ENCODE results near the gene CTDP1.
"Not testable (repeated sequence)": the region's sequence is repeated elsewhere in the genome, so short reads cannot be mapped to it uniquely, and the experiment has no call there.

Gene CTDP1

DNA sequence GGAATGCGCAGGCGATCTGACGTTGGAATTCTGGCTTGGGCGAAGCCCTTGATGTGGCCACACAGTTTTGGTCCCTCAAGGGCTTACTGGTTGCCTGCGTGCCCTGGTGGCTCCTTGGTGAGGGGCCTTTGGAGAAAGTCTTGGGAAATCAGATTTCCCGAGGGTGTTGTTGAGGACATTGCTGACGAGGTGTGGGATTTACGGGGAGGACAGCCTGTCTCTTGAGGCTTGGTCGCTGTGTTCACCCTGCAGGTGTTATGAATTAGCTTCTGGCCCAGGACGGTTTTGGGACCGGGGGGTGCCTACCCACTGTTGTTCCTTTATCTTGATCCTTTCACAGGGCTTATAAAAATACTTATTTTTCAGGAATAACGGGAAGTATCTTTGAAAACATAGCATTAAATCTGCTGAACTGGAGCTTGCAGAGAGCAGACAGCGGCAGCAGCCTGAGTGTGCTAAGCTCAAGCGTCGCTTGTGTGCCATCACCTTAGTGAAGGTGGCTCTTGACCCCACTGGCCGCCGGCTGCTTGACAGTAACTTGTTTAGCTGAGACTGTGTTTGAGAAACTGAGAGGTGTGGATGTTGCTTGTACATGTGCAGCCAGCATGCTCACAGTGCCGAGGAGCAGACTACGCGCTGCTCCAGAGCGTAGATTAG lies 4.2 kb downstream of the CTDP1 start:
- DNase-seq, result no peak

- no peak for DNase-seq
Measured at GRCh38 chr18:79684283-79684631, 4.7 kb downstream of the CTDP1 start.

- DNase-seq, result no peak
Measured at GRCh38 chr18:79684787-79685186, 5.2 kb downstream of the CTDP1 start.

GRCh38 chr18:79685281-79685680 lies 5.7 kb downstream of the CTDP1 start:
- DNase-seq, result no peak

DNA sequence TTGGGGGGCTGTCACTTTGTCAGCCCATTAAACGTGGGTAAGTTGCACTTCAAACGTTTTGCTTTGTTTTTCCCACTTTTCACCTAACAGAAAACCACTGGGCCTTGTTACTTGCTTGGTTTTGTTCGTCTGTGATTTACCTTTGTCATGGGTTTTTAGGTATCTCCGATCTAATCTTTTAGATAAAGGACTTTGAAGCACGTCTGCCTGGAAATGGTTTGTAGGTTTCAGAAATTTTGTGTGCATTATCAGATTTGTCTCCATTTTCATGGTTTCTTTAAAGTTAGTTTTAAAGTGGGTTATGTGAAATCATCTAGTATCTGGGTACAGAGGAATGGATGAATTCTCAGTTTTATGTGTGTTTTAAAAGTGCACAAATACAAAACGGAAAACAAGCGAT lies 6.4 kb downstream of the CTDP1 start:
- no peak for DNase-seq

DNA sequence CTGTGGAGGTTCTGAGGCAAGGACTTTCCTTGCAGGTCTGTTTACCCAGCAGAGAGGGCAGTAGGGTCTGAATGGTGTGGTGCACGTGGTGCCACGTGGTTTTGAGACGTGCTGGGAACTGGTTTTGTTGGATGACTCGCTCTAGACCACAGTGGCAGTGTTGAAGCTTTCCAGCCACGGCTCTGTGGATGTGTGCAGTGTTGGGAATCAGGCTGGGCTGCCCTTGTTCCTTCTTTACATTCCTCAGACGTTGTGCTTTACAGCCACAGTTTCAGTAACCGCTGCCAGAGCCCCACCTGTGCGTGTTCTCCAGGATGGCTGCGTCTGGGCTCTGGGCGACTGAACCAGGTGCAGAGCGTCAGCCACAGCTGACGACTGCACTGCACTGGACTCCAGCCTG lies 8.2 kb downstream of the CTDP1 start:
- peak; percentile 67 for DNase-seq

DNA sequence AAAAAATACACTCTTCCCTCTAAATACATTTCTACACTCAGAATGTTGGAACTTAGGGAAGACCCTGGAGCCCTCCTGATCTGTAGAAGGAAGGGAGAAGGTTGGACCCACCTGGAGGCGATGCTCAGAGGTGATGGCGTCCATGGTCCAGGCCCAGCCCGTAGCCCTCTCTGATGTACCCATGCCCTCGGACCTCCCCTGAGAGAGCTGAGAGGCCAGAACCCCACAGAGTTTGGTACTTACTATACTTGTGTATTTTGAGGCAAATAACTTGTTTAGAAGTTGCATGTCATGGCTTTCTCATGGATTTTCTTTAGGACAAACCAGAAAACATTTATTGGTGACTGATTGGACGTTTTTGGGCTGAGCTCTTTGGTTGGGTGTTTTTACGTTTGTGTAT lies 10.5 kb downstream of the CTDP1 start:
- DNase-seq, result no peak

GRCh38 chr18:79690586-79691482 lies 11.2 kb downstream of the CTDP1 start:
- DNase-seq, result peak; percentile 49

GRCh38 chr18:79692056-79692455 lies 12.5 kb downstream of the CTDP1 start:
- DNase-seq, result no peak

- no peak for DNase-seq
Measured at GRCh38 chr18:79692886-79693285, 13.3 kb downstream of the CTDP1 start.

GRCh38 chr18:79693561-79694205 lies 14.1 kb downstream of the CTDP1 start:
- peak; percentile 65 for DNase-seq

GRCh38 chr18:79694206-79694894 lies 14.7 kb downstream of the CTDP1 start:
- not testable (repeated sequence) for DNase-seq

GRCh38 chr18:79694895-79695213 lies 15.3 kb downstream of the CTDP1 start:
- DNase-seq, result no peak

GRCh38 chr18:79695269-79695668 lies 15.7 kb downstream of the CTDP1 start:
- peak; percentile 87 for DNase-seq

DNA sequence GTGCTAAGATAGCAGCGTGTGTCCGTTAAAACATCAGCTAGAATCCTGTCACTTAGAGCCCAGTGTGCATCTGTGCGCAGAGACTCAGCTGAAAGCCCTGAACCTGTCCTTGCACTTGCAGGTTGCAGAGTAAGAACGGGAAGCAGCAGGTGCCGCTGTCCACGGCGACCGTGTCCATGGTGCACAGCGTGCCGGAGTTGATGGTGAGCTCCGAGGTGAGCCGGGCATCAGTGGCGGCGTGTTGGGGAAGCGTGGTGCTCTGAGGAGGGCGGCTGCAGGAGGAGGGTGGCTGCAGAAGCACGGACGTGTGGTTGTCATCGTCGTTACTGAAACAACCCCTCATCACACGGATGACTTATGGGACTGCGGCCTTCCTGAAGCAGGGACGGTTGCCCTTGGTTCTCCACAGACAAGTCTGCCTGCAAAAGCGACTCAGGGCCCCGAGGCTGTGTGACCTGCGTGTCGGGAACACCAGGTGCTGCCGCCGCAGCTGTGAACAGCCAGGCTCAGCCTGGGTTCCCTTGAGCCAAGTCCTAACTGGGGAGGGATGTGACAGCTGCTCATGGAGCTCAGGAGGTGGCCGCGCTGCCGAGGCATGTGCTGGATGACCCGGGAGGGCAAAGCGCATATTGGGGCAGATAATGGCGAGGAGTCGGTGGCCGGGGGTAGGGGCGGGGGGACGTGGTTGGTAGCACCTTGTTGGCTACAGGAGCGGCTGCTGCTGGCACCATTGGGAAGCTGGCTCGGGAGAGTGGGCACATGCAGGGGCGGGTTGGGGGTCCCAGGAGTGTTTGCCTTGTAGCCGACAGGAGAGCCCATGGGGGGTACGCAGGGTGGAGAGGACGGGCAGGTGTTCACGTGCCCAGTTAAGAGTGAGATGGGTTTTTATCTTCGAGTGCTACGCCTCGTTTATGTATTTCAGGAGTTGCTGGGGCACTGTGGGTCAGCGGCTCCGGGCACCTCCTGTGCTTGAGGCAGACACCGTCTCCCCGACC lies 16.6 kb downstream of the CTDP1 start:
- DNase-seq, result no peak

DNA sequence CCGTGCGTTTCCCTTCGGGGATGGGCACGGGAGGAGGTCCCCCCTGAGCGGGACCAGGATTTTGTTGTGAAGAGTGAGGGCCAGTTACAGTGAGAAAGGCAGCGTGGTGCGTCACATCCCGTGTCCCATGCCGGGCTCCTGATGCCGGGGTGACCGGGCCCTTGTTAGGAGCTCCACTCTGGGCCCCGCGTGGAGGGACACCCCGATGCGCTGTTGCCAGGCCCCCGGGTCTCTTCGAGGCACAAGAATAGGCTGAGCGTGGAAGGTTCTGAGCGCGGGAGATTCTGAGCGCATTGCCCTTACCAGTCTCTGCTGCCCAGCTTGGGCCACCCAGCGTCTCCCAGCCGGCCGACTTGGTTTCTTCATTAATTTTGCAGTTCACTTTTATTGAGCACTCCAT lies 17.6 kb downstream of the CTDP1 start:
- DNase-seq, result no peak

DNA sequence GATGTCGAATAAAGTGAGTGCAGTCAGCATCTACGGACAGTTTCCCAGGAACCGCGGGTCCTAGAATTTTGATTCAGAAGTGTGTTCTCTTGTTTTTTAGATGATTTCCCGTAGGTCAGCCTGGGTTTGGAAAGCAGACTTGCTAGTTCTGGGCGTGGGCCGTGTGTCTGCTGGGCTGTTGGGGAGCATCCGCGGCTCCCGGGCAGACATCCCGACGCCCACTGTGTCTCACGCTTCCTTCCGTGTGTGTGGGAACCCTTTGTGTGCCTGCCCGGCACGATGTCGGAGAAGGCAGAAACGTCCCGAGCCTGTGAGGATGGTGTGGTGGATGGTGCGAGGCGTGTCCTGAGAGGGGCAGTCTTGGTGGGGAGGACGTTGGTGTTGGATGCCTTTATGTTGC lies 18.4 kb downstream of the CTDP1 start:
- DNase-seq, result no peak

DNA sequence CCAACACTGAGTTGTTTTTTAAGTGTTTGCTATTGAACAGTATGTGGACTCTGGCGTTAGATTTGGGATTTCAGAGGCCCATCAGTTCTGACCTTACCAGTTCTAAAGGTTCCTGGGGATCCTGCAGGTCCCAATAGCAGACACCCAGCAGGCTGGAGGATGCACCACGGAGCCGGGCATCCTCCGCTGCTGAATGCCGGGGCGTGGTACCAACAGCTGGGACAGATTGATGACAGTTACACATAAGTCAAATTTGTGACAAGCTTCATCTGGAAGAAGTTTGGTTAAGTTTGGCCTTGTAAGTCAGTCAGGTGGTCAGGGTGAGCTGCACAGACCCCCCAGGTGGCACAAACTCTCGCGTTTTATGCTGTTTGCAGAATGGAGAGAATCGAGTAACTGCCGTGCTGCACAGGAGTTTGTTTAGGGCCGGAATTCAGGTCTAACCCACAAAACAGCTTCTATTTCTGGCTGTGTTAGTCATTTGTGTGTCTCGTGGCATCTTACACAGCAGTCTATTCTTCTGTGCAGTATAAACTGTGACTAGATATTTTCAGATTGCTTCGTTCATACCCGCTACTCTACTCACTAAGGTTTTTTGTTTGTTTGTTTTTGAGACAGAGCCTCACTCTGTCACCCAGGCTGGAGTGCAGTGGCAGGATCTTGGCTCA lies 19.2 kb downstream of the CTDP1 start:
- no peak for DNase-seq

DNA sequence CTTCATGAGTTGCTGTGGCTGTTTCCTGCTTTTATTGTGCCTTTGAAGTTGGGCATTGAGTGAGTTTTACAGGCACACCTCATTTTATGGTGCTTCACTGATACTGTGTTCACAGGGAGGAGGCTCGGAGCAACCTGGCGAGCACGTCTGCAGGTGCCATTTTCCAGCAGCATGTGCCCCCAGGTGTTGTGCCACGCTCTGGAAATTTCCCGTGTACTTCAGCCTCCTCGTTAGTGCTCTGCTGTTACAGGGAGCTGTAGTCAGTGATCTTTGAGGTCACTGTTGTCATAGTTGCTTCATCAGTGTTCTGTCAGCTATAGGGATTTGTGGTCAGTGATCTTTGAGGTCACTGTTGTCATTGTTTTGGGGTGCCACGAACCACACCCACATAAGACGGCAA lies 20.1 kb downstream of the CTDP1 start:
- DNase-seq, result no peak

- no peak for DNase-seq
Measured at GRCh38 chr18:79702906-79703305, 23.3 kb downstream of the CTDP1 start.

GRCh38 chr18:79704631-79705030 lies 25.0 kb downstream of the CTDP1 start:
- no peak for DNase-seq

- DNase-seq, result no peak
Measured at GRCh38 chr18:79705272-79705671, 25.7 kb downstream of the CTDP1 start.

Data from islet precursor cell (in vitro differentiated cells).